ENCODE data around the gene CES3. TPM values are rescaled to one million over a fixed set of nuclear protein-coding genes. Genes with fewer than 3 reads are reported as not detected.

Gene CES3
- polyA plus RNA-seq, 1 experiment: 0.12 TPM

- peaks cover 13% of the 10 kb centered on the region for H3K27me3 ChIP-seq (ENCODE audit: control insufficient read depth, insufficient read depth, low read length)
- H3K4me3 ChIP-seq (ENCODE audit: low read depth, low read length): no peak overlapping the region
- H3K27ac ChIP-seq (ENCODE audit: low read depth, low read length): no peak overlapping the region
- ChIA-PET POLR2A (interaction anchor here (1.0 to 1.2 kb wide), 5 partner anchors 11 to 137 kb away, joined by 3 to 7 read pairs (median 3); partner anchors contain the start of genes B3GNT9 and CBFB), CTCF (interaction anchor here (0.6 to 5.3 kb wide), 26 partner anchors 8 to 340 kb away, joined by 3 to 127 read pairs (median 5); partner anchors contain the start of genes B3GNT9 and CBFB)
- TF ChIP-seq, protein P1, sequence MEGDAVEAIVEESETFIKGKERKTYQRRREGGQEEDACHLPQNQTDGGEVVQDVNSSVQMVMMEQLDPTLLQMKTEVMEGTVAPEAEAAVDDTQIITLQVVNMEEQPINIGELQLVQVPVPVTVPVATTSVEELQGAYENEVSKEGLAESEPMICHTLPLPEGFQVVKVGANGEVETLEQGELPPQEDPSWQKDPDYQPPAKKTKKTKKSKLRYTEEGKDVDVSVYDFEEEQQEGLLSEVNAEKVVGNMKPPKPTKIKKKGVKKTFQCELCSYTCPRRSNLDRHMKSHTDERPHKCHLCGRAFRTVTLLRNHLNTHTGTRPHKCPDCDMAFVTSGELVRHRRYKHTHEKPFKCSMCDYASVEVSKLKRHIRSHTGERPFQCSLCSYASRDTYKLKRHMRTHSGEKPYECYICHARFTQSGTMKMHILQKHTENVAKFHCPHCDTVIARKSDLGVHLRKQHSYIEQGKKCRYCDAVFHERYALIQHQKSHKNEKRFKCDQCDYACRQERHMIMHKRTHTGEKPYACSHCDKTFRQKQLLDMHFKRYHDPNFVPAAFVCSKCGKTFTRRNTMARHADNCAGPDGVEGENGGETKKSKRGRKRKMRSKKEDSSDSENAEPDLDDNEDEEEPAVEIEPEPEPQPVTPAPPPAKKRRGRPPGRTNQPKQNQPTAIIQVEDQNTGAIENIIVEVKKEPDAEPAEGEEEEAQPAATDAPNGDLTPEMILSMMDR (IDR thresholded peaks at IDR 0.05; ENCODE audit: low read depth, low read length): peak; percentile 74
- no peaks in the 10 kb centered on the region for H3K9me3 ChIP-seq (ENCODE audit: control insufficient read depth, insufficient read depth, low read length)
- peak; percentile 77 for DNase-seq (ENCODE audit: low read depth, low spot score)
Observed at GRCh38 chr16:67017810-67018488, 56.9 kb downstream of the CES3 start.

DNA sequence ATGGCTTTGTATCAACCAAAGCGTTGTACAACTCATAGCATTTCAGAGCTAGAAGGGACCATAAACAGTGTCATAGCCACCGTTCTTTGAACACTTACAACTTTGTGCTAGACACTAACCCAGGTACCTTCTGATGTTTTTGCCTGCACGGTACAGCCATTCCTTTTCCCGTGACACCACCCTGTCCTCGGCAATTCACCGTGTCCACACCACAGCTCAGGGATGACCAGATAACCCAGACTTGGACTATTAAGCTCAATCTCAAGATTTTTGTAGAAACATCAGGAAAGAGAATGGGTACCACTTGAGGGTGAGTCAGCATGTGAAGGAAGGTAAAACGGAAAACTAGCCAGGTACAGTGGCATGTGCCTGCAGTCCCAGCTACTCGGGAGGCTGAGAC, 58.1 kb downstream of the CES3 start:
- no peak overlapping the region for H3K4me3 ChIP-seq (ENCODE audit: low read depth, low read length)
- POLR2A ChIA-PET: interaction anchor here (0.5 to 2.0 kb wide), 2 partner anchors 9 to 35 kb away, joined by 3 to 8 read pairs; no protein-coding TSS in a partner anchor
- TF ChIP-seq, protein P1 (IDR thresholded peaks at IDR 0.05; ENCODE audit: low read depth, low read length): no peak
- CTCF ChIA-PET: interaction anchor here (0.6 to 5.3 kb wide), 8 partner anchors 19 to 225 kb away, joined by 4 to 127 read pairs (median 7); no protein-coding TSS in a partner anchor
- no peak overlapping the region for H3K27ac ChIP-seq (ENCODE audit: low read depth, low read length)
- H3K27me3 ChIP-seq (ENCODE audit: control insufficient read depth, insufficient read depth, low read length): peaks cover 8% of the 10 kb centered on the region
- H3K9me3 ChIP-seq (ENCODE audit: control insufficient read depth, insufficient read depth, low read length): no peaks in the 10 kb centered on the region
- DNase-seq (ENCODE audit: low read depth, low spot score): no peak

- H3K27ac ChIP-seq (ENCODE audit: low read depth, low read length): no peak overlapping the region
- ChIA-PET POLR2A (no interaction called here), CTCF (no interaction called here)
- no peaks in the 10 kb centered on the region for H3K27me3 ChIP-seq (ENCODE audit: control insufficient read depth, insufficient read depth, low read length)
- TF ChIP-seq, protein P1 (IDR thresholded peaks at IDR 0.05; ENCODE audit: low read depth, low read length): no peak
- H3K4me3 ChIP-seq (ENCODE audit: low read depth, low read length): no peak overlapping the region
- no peak for DNase-seq (ENCODE audit: low read depth, low spot score)
- H3K9me3 ChIP-seq (ENCODE audit: control insufficient read depth, insufficient read depth, low read length): no peaks in the 10 kb centered on the region
Observed at GRCh38 chr16:67021321-67021720, 60.3 kb downstream of the CES3 start.

GRCh38 chr16:67022531-67023214, 61.6 kb downstream of the CES3 start:
- POLR2A ChIA-PET: interaction anchor here (0.5 kb wide), 1 partner anchor 210 kb away, joined by 5 read pairs; no protein-coding TSS in a partner anchor
- CTCF ChIA-PET: interaction anchor here (0.6 to 1.3 kb wide), 3 partner anchors 77 to 133 kb away, joined by 3 to 6 read pairs (median 4); no protein-coding TSS in a partner anchor
- Histone ChIP-seq H3K9me3 (ENCODE audit: control insufficient read depth, insufficient read depth, low read length) (no peaks in the 10 kb centered on the region), H3K27me3 (ENCODE audit: control insufficient read depth, insufficient read depth, low read length) (no peaks in the 10 kb centered on the region), H3K4me3 (ENCODE audit: low read depth, low read length) (no peak overlapping the region), H3K27ac (ENCODE audit: low read depth, low read length) (no peak overlapping the region)
- TF ChIP-seq, protein P1 (IDR thresholded peaks at IDR 0.05; ENCODE audit: low read depth, low read length): no peak
- DNase-seq (ENCODE audit: low read depth, low spot score): no peak

GRCh38 chr16:67023689-67024088, 62.6 kb downstream of the CES3 start:
- Histone ChIP-seq H3K4me3 (ENCODE audit: low read depth, low read length) (no peak overlapping the region), H3K9me3 (ENCODE audit: control insufficient read depth, insufficient read depth, low read length) (no peaks in the 10 kb centered on the region), H3K27me3 (ENCODE audit: control insufficient read depth, insufficient read depth, low read length) (no peaks in the 10 kb centered on the region), H3K27ac (ENCODE audit: low read depth, low read length) (no peak overlapping the region)
- TF ChIP-seq, protein P1 (IDR thresholded peaks at IDR 0.05; ENCODE audit: low read depth, low read length): no peak
- ChIA-PET CTCF (no interaction called here), POLR2A (no interaction called here)
- no peak for DNase-seq (ENCODE audit: low read depth, low spot score)
